NT2/D1 (cell line): ENCODE measurements around the gene HTR2A.
"Not testable (repeated sequence)": the region's sequence is repeated elsewhere in the genome, so short reads cannot be mapped to it uniquely, and the experiment has no call there.

Source experiments
- DNase-seq: peaks from one replicate; pipeline ENCODE4 v3.0.0-alpha.2; 2011; ENCODE audit warnings: low read depth, low spot score
- H3K27me3 ChIP-seq: 2 replicates; pipeline ENCODE4 v1.6.0; 2011; ENCODE audit warnings: mild to moderate bottlenecking; ENCODE audit not compliant: insufficient read length, insufficient read depth
- H3K36me3 ChIP-seq: 2 replicates; pipeline ENCODE4 v1.6.1; 2011; ENCODE audit warnings: mild to moderate bottlenecking, low read length, mixed read lengths; ENCODE audit not compliant: insufficient read depth, insufficient read length
- H3K4me1 ChIP-seq: 2 replicates; pipeline ENCODE4 v1.5.1; 2011; ENCODE audit not compliant: insufficient read depth, insufficient read length
- H3K4me3 ChIP-seq: 2 replicates; pipeline ENCODE4 v1.5.1; 2011; ENCODE audit warnings: low read depth; ENCODE audit not compliant: insufficient read length
- H3K9ac ChIP-seq: 2 replicates; pipeline ENCODE4 v1.6.0; 2011; ENCODE audit warnings: low read depth; ENCODE audit not compliant: insufficient read length
- H3K9me3 ChIP-seq: 2 replicates; pipeline ENCODE4 v1.5.1; 2011; ENCODE audit warnings: mild to moderate bottlenecking, low read length; ENCODE audit not compliant: insufficient read depth
- SUZ12 ChIP-seq: IDR thresholded peaks from 2 replicates; pipeline ENCODE4 v1.6.1; 2011; ENCODE audit not compliant: insufficient read length, insufficient read depth; ENCODE audit errors: extremely low read depth
- YY1 ChIP-seq: IDR thresholded peaks from 2 replicates; pipeline ENCODE4 v1.6.1; 2011; ENCODE audit not compliant: insufficient read length, insufficient read depth
- ZNF274 ChIP-seq: IDR thresholded peaks from 2 replicates; pipeline ENCODE4 v1.6.1; 2011; ENCODE audit warnings: mild to moderate bottlenecking, low read depth, low read length

Gene HTR2A

DNA sequence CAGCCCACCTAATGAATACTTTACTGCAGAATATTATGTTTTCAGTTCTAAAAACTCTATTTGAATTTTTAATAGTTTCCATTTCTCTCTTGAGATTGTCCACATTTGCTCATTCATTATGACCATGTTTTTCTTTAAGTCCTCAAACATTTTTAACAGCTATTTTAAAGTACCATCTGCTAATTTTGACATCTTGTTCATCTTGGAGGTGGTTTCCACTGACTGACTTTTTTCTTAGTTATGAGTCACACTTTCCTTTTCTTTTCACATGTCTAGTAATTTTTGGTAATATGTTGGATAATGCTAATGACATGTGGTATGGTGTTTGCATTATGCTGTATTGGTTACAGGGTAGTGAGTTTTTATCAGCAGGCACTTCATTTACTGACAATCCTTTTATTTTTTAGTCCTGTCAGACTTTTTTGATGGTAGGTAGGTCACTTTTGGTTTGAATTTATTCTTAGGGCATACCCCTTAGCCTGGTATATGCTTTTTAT lies 84.5 kb downstream of the HTR2A start:
- DNase-seq: no peak
- Histone ChIP-seq H3K9me3 (peaks cover 6% of the 10 kb centered on the region; the same call in 1 of the 2 replicates), H3K27me3 (no peaks in the 10 kb centered on the region), H3K36me3 (no peaks in the 10 kb centered on the region), H3K9ac (no peak overlapping the region), H3K4me1 (no peaks in the 10 kb centered on the region), H3K4me3 (no peak overlapping the region)
- TF ChIP-seq SUZ12 (no peak), ZNF274 (no peak), YY1 (no peak)

DNA sequence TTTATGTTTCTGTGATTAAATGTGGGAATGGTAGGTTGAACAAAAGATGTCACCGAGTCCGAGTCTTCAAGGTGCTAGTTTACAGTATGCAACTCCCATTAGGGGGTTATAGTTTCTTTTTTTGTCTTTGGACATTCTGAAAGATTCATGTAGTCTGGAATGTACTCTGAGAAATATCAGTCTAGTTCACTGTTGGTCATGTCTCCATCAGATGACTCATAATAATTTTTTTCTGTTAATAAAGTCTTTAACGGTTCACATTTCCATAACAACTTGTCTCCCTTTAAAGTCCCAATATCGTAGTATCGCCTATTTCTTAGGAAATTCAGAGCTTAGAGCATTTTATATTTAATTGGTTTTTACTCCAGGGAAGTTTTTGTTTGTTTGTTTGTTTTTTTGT lies 86.4 kb downstream of the HTR2A start:
- no peak for DNase-seq
- H3K4me3 ChIP-seq: no peak overlapping the region
- H3K4me1 ChIP-seq: no peaks in the 10 kb centered on the region
- peaks cover 6% of the 10 kb centered on the region; the same call in 1 of the 2 replicates for H3K9me3 ChIP-seq
- H3K9ac ChIP-seq: no peak overlapping the region
- TF ChIP-seq ZNF274 (no peak), YY1 (no peak), SUZ12 (no peak)
- H3K36me3 ChIP-seq: no peaks in the 10 kb centered on the region
- H3K27me3 ChIP-seq: no peaks in the 10 kb centered on the region

DNA sequence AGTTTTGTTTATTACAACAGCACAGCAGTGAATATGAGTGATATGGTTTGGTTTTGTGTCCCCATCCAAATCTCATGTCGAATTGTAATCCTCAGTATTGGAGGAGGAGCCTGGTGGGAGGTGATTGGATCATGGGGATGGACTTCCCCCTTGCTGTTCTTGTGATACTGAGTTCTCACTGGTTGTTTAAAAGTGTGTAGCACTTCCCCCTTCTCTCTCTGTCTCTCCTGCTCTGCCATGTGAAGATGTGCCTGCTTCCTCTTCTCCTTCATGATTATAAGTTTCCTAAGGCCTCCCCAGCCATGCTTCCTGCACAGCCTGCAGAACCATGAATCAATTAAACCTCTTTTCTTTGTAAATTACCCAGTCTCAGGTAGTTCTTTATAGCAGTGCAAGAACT lies 91.9 kb downstream of the HTR2A start:
- not testable (repeated sequence) for H3K27me3 ChIP-seq, H3K9ac ChIP-seq, H3K4me3 ChIP-seq, H3K4me1 ChIP-seq, H3K9me3 ChIP-seq, DNase-seq, H3K36me3 ChIP-seq

DNA sequence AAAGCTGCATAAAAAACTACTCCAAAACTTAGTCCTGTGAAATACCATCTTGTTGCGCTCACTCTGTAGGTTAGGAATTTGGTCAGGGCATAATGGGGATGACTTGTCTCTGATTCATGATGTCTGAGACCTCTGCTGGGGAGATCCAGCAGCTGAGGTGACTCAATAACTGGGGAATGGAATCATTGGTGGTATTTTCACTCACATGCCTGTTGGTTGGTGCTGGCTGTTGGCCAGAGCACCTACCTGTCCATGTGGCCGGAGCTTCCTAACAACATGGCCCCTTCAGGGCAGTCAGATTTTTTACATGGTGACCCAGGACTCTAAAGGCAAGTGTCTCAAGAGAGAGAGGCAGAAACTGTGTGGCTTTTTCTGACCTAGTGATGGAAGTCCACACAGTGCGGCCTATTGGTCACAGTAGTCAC lies 92.5 kb downstream of the HTR2A start:
- H3K4me1 ChIP-seq: no peaks in the 10 kb centered on the region
- TF ChIP-seq ZNF274 (no peak), YY1 (no peak), SUZ12 (no peak)
- H3K4me3 ChIP-seq: no peak overlapping the region
- H3K36me3 ChIP-seq: no peaks in the 10 kb centered on the region
- no peak overlapping the region for H3K9ac ChIP-seq
- no peaks in the 10 kb centered on the region for H3K9me3 ChIP-seq
- H3K27me3 ChIP-seq: no peaks in the 10 kb centered on the region
- no peak for DNase-seq

DNA sequence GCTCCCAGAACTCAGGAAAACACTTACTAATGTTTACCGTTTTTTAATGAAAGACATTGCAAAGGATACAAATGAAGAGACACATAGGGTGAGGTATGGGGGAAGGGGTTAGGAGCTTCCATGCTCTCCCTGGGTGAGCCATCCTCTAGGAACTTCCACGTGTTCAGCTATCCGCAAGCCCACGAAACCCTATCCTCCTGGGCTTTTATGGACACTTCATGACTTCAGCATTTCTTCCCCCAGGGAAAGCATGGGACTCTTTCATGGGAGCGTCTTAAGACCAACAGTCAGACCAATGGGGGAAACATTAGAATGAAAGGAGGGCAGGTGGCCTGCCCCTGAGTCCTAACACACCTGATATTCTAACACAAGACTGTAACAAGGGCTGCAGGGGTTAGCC lies 93.3 kb downstream of the HTR2A start:
- H3K9ac ChIP-seq: no peak overlapping the region
- no peaks in the 10 kb centered on the region for H3K9me3 ChIP-seq
- no peaks in the 10 kb centered on the region for H3K36me3 ChIP-seq
- H3K27me3 ChIP-seq: no peaks in the 10 kb centered on the region
- H3K4me1 ChIP-seq: no peaks in the 10 kb centered on the region
- TF ChIP-seq ZNF274 (no peak), SUZ12 (no peak), YY1 (no peak)
- DNase-seq: no peak
- no peak overlapping the region for H3K4me3 ChIP-seq

DNA sequence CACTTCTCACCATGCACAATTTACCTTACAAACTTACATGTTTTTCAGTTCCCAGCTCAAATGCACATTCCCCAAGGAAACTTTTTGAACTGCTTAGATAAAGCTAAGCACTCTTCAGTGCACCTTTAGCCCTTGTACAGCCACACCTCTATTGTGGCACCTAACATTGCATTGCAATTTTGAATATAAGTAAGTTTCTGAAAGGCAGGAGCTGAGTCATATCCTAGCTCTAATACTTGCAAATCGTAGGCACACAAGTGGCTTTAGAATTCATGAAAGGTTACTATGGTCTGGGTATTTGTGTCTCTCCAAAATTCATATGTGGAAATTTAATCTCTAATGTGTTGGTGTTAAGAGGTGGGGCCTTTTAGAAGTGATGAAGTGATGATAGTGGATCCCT lies 95.0 kb downstream of the HTR2A start:
- Histone ChIP-seq H3K36me3 (no peaks in the 10 kb centered on the region), H3K4me1 (no peaks in the 10 kb centered on the region), H3K9ac (no peak overlapping the region), H3K4me3 (no peak overlapping the region), H3K27me3 (no peaks in the 10 kb centered on the region), H3K9me3 (no peaks in the 10 kb centered on the region)
- no peak for DNase-seq
- TF ChIP-seq SUZ12 (no peak), YY1 (no peak), ZNF274 (no peak)

DNA sequence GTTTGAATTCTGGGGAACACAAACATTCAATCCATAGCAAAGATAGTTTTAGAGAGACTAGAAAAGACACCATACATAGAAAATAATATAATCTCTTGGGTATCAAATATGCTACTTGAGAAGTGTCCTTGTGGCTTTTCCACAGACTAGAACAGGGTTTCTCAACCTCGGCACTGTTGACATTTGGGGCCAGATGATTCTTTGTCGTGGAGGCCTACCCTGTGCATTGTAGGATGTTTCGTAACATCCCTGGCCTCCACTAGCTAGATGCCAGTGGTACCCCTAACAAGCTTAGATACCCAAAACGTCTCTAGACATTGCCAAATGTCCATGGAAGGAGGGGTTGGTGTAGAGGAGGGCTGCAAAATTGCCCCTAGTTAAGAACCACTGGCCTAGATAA lies 97.7 kb downstream of the HTR2A start:
- Histone ChIP-seq H3K4me1 (no peaks in the 10 kb centered on the region), H3K36me3 (no peaks in the 10 kb centered on the region), H3K4me3 (no peak overlapping the region), H3K9me3 (no peaks in the 10 kb centered on the region), H3K27me3 (no peaks in the 10 kb centered on the region), H3K9ac (no peak overlapping the region)
- no peak for TF ChIP-seq SUZ12
- no peak for TF ChIP-seq YY1
- TF ChIP-seq ZNF274: no peak
- DNase-seq: no peak

DNA sequence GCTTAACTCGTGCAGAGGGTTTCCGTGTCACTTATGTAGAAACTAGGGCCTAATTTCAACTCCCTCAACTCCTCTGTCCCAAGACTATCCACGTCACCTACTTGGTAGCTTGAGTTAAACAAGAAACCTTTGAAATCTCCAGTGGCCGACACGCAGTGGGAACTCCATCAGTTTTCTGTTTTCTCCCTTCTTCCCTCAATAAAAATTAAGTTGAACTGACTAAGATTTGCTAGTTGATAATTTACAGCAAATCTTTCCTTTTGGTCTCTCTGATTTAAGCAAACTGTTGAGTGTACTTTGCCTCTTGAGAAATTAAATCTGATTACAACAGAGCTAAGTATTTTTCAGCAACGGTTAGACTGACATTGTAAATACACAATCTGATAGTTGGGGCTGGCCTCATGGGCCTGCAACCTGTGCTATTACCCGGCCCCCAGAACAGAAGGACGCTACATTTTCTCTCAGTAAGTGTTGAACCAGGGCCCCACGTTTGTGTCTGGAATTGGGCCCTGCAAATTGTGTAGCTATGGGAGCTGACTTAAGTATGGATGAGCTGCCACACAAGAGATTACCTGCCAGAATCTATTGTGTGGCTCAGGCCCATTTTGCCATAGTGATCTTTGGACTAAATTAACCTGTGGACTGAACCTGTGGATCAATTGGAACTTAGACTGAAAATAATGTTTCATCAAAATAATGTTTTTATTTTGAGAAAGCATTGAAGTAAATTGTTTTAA lies 99.2 kb downstream of the HTR2A start:
- Histone ChIP-seq H3K9ac (no peak overlapping the region), H3K27me3 (no peaks in the 10 kb centered on the region), H3K4me1 (no peaks in the 10 kb centered on the region), H3K4me3 (no peak overlapping the region), H3K9me3 (no peaks in the 10 kb centered on the region), H3K36me3 (no peaks in the 10 kb centered on the region)
- DNase-seq: no peak
- TF ChIP-seq YY1 (no peak), SUZ12 (no peak), ZNF274 (no peak)
